ENCODE measurements around the gene PHF24.

DNA sequence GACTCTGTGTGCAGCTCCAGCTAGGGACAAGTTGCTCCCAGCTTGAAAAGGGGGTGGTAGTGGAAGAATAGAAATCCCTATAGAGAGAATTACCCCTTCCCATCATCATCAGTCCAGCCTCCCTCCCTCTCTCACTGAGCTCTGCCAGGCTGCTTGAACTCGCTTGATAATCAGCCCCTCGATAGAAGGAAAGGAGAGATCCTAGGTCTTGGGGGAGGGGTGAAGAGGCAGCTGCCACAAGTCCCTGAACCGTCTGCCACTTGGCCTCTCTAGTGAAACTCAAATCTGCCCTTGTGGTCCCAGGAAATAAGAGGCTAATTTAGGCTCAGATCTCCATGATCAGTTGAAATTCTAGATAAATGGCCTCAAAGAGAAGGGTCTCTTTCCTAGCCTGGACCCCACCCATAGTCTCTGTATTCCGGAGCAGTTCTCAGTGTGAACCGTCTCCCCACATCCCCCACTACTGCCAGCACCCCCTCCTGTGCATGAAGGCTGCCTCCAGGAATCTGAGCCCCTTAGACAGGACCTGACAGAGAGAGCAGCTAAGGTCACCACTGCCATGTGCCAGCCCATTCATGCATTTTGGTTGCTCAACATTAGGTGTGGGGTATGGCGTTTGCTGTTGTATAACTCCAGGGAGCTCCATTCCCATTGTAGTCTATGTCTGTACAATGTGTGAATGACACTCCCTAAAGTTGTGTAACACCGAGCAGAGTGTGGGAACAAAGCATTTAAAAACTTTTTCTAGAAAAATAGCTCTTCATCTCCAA, 37.0 kb downstream of the PHF24 start:
- TF ChIP-seq ZNF37A (tag by site-specific recombination; IDR thresholded peaks at IDR 0.05) (no peak), YY1 (tag by site-specific recombination; IDR thresholded peaks at IDR 0.05) (no peak)
- TF ChIP-seq, protein P1, sequence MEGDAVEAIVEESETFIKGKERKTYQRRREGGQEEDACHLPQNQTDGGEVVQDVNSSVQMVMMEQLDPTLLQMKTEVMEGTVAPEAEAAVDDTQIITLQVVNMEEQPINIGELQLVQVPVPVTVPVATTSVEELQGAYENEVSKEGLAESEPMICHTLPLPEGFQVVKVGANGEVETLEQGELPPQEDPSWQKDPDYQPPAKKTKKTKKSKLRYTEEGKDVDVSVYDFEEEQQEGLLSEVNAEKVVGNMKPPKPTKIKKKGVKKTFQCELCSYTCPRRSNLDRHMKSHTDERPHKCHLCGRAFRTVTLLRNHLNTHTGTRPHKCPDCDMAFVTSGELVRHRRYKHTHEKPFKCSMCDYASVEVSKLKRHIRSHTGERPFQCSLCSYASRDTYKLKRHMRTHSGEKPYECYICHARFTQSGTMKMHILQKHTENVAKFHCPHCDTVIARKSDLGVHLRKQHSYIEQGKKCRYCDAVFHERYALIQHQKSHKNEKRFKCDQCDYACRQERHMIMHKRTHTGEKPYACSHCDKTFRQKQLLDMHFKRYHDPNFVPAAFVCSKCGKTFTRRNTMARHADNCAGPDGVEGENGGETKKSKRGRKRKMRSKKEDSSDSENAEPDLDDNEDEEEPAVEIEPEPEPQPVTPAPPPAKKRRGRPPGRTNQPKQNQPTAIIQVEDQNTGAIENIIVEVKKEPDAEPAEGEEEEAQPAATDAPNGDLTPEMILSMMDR (tag by site-specific recombination; IDR thresholded peaks at IDR 0.05): no peak
